ENCODE measurements around the gene CBL.
A peak's percentile ranks its signal among the peaks of the same experiment; 100 is the strongest.

The CBL gene

DNA sequence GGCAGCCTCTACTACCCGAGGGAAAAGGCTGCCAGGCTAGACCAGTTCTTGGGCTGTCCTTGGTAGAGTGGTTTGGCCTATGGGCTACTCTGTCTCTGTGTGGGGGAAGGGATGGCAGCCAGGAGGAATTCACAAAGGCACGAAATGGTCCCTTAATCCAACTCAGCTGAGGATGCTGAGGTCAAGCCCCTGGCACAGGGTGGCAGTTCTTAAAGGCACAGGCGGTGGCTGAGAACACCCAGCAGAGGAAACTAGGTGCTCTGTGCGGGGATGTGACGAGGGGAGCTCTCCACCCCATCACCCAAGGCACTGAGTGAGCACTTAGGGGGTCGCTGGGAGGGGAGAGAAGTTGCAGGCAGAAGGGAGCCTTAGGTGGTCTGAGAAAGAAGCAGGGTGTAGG lies 140.5 kb downstream of the CBL start, which contains the start of gene MFRP:
Gene MFRP, minus strand, starts transcription at position 101 of the 400 bp plus-strand sequence. CDS start 192 bp downstream, outside the sequence.
- DNase-seq (ENCODE audit: low read depth in 2 of 2) = no peak

DNA sequence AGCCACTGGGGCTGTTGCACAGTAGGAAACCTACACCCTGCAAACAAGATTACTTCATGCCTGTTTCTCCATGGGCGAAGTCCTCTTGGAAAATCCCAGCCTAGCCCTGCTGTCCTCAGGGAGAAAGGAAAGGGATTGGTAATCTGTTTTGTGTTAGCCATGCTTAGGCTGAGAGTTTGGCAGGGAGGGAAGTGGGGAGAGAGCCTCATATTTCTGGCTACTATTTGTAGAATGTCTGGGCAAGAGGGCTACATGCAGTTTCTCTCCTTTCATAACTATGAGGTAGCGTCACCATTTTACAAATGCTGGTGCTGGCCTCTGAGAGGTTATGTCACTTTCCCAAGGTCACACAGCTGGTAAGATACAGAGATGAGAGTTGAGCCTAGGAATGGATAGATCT lies 141.1 kb downstream of the CBL start:
- no peak for DNase-seq (ENCODE audit: low read depth in 2 of 2)

DNA sequence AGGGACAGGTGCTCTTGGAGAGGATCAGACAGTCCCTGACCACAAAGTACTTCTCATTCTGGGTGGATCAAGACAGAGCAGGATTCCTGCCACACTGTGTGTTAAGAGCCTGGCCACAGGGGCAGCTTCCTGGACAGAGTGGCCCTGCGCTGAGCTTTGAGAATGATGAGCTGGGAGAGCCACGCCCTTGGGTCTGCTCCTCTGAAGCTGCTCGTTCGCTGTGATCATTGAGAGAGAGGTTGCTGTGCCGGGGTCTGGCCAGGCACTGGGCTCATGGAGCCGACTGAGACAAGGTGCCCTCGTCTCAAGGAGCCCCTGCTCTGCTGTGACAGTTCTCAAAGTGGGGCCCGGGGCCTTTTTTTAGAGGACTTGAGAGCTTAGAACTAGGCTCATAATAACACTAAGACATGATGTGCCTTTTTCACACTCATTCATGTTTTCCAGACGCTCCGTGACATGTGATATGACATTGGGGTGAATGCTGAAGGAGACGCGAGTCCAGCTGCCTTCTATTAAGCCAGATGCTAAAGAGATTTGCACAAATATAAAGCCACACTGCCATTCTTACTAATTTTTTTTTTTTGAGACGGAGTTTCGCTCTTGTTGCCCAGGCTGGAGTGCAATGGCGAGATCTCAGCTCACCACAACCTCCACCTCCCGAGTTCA lies 141.9 kb downstream of the CBL start:
- no peak for DNase-seq (ENCODE audit: low read depth in 2 of 2)

GRCh38 chr11:119350302-119350701 lies 144.2 kb downstream of the CBL start:
- DNase-seq (ENCODE audit: low read depth in 2 of 2) = no peak

DNA sequence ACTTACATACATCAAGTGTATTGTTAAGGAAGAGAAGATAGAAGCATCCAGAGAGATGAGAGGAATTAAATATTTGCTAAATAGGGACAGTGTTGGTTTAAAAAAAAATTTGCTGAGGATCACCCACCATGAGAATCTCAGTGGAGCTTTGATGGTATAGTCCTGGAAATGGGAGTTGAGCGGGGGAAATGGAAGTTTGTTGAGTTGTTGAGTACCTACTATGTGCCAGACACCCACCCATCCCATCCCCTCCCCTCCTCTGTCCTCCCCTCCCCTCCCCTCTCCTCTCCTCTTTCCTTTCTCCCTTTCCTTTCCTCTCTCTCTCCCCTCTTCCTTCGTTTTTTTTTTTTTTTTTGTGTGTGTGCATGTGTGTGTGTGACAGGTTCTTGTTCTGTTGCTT lies 145.1 kb downstream of the CBL start:
- no peak for DNase-seq (ENCODE audit: low read depth in 2 of 2)

DNA sequence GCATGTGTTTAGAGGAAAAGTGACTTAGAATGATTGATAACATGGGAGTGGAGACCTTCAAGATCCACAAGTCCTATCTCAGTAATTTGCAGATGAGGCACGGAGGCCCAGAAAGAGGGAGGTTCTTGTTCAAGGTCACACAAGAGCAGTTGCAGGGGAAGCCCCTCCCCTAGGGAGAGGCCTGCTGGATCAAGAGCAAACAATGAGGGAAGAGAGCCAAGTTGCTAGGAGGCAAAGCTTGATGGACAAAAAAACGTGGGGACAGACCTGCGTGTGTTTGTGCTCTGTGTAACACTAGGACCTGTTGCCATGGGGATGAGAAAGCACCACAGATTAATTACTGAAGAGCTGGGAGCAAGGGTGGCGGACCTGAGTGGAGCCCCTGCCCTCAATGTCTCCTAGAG lies 146.7 kb downstream of the CBL start:
- DNase-seq (ENCODE audit: low read depth in 2 of 2) = no peak

DNA sequence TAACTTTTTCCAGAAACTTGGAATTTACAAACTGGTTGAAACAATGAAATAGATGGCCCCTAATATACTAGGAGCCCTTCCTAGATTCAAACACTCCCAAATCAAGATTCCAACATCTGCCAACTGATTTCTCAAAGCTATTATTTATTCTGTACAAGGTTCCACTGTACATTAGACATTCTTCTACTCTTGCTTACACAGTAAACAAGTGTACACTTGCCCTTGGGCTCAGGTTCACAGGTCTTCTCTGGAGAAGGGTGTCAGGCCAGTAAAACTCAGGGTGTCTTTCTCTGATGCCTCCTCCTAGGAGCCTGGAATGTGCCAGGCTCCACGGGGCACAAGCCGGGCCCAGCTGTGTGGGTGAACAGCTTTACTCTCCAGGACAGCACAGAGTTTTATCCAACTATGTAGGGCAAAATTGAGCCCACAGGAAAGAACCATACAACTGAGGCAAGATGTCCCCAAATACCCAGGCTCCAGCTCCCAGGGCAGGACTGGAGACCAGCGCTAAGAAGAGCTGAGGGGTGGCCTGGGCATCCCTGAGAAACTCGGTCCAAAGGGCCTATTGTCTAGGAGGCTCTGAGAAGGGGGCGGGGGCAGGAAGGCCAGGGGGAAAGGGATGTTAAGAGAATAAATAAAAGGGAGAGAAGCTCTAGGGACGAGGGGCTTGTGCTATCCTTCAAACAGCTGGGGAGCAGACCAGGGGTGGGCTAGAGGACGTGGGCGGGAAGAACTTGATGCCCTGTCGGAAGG lies 149.1 kb downstream of the CBL start:
- no peak for DNase-seq (ENCODE audit: low read depth in 2 of 2)

DNA sequence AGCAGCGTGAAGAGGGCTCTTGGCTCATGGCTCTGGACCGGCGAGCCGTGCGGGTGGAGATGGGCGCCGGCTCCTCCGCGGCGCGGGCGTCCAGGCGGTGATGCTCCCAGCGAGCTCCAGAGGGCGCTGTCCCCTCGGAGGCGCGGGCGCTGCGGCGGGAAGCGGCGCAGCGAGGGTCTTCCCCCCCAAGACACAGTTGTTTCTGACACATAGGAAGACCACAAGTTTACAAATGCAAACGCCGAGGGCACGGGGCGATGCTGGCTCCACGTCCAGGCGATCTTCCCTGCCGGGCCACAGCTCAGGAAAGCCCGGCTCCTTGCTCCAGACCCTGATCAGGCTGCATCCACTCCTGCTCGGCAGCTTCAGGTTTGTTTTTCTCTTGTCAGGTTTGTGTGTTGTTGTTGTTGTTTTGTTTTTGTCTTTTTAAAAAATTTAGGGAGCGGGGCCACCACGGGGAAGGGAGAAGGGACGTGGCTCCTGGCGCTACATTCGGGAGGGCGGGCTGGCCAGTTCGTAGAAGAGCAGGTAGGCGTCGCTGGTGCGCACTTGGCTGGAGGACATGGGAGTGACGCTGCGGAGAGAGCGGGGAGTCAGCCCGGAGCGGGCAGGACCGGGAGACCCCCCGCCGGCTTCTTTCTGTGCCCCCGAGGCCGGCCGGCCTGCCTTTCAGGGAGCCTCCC lies 150.4 kb downstream of the CBL start:
- peak; percentile 28 to 35 for DNase-seq (ENCODE audit: low read depth in 2 of 2)

DNA sequence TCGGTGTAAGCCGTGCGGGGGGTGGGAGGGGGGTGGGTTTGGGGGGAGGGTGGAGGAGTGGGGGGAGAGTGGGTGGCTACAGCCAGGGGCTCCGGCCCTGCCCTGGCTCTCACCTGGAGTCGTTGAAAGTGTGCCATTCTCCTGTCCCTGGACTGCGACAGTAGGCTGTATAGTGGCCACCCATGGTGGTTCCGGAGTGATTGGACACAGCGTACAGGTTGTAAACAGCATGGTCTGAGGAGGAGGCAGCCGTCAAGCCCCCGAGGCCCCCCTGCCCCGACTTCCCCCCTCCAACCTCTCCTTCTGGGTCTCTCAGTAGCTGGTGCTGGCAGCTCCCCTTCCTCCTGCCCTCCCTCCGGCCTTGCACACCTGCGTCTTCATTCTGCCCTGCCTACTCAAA lies 150.9 kb downstream of the CBL start:
- no peak for DNase-seq (ENCODE audit: low read depth in 2 of 2)

Data from activated CD8-positive, alpha-beta memory T cell treated with anti-CD3 and anti-CD28 coated beads for 4 hours (primary cell).